Stimulated activated CD4-positive, alpha-beta T cell treated with anti-CD3 and anti-CD28 coated beads, TNF-alpha, amount 100 ng/mL, for 48 hours (primary cell): ENCODE data around the gene ABHD17B.
"Not testable (repeated sequence)": the region's sequence is repeated elsewhere in the genome, so short reads cannot be mapped to it uniquely, and the experiment has no call there.

Experiments used
- DNase-seq, 3 donors: peaks; one replicate each; pipeline ENCODE4 v3.0.0-alpha.2; 2020; ENCODE audit warnings: low read depth in 3 of 3

ABHD17B gene

GRCh38 chr9:71916834-71917534 is 6.0 kb upstream of the ABHD17B start:
- DNase-seq: peak in 1 of 3 donors; percentile 19

GRCh38 chr9:71915495-71915894 is 4.5 kb upstream of the ABHD17B start:
- DNase-seq: no peak

- no peak for DNase-seq
Measured at GRCh38 chr9:71911908-71912335, 929 bp upstream of the ABHD17B start.

- DNase-seq: peak in 1 of 3 donors; percentile 22
Measured at GRCh38 chr9:71910650-71911060, 338 bp downstream of the ABHD17B start.

- DNase-seq: peak in 1 of 3 donors; percentile 18
Measured at GRCh38 chr9:71909887-71910649, 925 bp downstream of the ABHD17B start.

GRCh38 chr9:71908825-71909224 is 2.2 kb downstream of the ABHD17B start:
- DNase-seq: no peak

GRCh38 chr9:71904076-71904475 is 6.9 kb downstream of the ABHD17B start:
- DNase-seq: no peak

- no peak for DNase-seq
Measured at GRCh38 chr9:71901695-71902597, 9.0 kb downstream of the ABHD17B start.

- not testable (repeated sequence) for DNase-seq
Measured at GRCh38 chr9:71898756-71899155, 12.2 kb downstream of the ABHD17B start.

GRCh38 chr9:71897577-71897976 is 13.4 kb downstream of the ABHD17B start:
- DNase-seq: no peak

- DNase-seq: no peak
Measured at GRCh38 chr9:71896761-71897160, 14.2 kb downstream of the ABHD17B start.

- DNase-seq: no peak
Measured at GRCh38 chr9:71895955-71896354, 15.0 kb downstream of the ABHD17B start.

- no peak for DNase-seq
Measured at GRCh38 chr9:71895117-71895516, 15.9 kb downstream of the ABHD17B start.

GRCh38 chr9:71891557-71892189 is 19.3 kb downstream of the ABHD17B start:
- no peak for DNase-seq

- DNase-seq: no peak
Measured at GRCh38 chr9:71890042-71890679, 20.8 kb downstream of the ABHD17B start.

- no peak for DNase-seq
Measured at GRCh38 chr9:71887362-71887761, 23.6 kb downstream of the ABHD17B start.

- DNase-seq: no peak
Measured at GRCh38 chr9:71886541-71886940, 24.5 kb downstream of the ABHD17B start.

GRCh38 chr9:71886015-71886414 is 25.0 kb downstream of the ABHD17B start:
- DNase-seq: peak in 1 of 3 donors; percentile 0

GRCh38 chr9:71885467-71885866 is 25.5 kb downstream of the ABHD17B start:
- no peak for DNase-seq

GRCh38 chr9:71884005-71884404 is 27.0 kb downstream of the ABHD17B start:
- DNase-seq: no peak

- DNase-seq: no peak
Measured at GRCh38 chr9:71879644-71880174, 31.3 kb downstream of the ABHD17B start.
